ENCODE results near the gene CFAP73.

CFAP73 gene

DNA sequence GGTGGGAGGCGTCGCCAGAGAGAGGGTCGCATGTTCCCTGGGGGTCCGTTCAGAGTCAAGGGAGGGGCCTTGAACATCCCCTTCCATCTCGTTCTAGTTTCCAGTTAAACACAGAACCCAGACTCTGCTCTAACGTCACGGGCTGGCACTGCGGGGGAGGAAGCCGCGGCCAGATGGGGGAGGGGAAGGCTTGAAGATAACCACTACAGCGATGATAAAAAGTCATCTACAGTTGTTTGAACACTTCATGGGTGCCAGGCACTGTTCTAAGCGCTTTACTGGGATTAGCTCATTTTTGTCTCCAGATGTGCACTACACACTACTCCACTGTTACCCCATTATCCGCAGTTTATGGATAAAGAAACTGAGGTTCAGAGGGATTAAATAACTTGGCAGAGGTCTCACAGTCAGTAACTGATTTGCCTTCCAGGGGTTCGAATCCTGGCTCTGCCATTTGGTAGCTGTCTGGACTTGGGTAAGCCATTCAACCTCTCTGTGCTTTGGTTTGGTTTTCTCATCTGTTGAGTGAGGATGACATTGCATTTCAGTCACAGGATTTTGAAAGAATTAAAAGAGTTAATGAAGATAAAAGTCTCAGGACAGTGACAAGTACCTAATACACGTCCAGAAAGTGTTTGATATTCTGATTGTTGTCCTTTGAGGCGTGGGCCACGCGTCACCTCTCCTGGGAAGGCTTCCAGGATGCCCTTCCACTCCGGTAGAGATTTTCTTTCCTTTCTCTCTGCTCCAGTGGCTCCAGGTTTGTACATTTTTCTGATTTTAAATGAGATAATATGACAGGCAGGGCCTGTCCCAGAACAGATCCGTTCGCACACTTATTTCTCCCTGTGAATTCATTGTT, 13.2 kb upstream of the CFAP73 start:
- Histone ChIP-seq H3K36me3 (ENCODE audit: low read length) (no peaks in the 10 kb centered on the region), H3F3A (ENCODE audit: insufficient read depth) (peaks cover 18% of the 10 kb centered on the region), H3K4me3 (ENCODE audit: insufficient read depth, low read length, poor library complexity, severe bottlenecking) (peak overlapping the region; percentile 20), H2AFZ (ENCODE audit: low read depth, low read length, severe bottlenecking) (no peak overlapping the region), H3K79me2 (ENCODE audit: insufficient read depth, low read length) (peaks cover 39% of the 10 kb centered on the region), H3K9ac (ENCODE audit: low read length) (peak overlapping the region; percentile 43; the same call in 1 of the 2 replicates), H4K20me1 (ENCODE audit: low read depth, low read length) (no peaks in the 10 kb centered on the region), H3K9me3 (ENCODE audit: insufficient read depth, low read length) (no peaks in the 10 kb centered on the region), H3K9me2 (replicated peaks; ENCODE audit: insufficient read depth, low read length) (no peaks in the 10 kb centered on the region), H3K27me3 (ENCODE audit: low read length) (no peaks in the 10 kb centered on the region), H3K27ac (ENCODE audit: low read depth, low read length) (peak overlapping the region; percentile 55), H3K4me2 (ENCODE audit: low read depth, low read length, poor library complexity, severe bottlenecking) (peak overlapping the region; percentile 54)
- TF ChIP-seq EZH2phosphoT487 (conservative IDR thresholded peaks at IDR 0.05; ENCODE audit: low read length), result no peak
- TF ChIP-seq CTCF (IDR thresholded peaks at IDR 0.05; ENCODE audit: insufficient read depth, low read length, poor library complexity, severe bottlenecking), result no peak

GRCh38 chr12:113136990-113137511, 12.5 kb upstream of the CFAP73 start:
- Histone ChIP-seq H3K27ac (ENCODE audit: low read depth, low read length) (no peak overlapping the region), H4K20me1 (ENCODE audit: low read depth, low read length) (no peaks in the 10 kb centered on the region), H3K9me2 (replicated peaks; ENCODE audit: insufficient read depth, low read length) (no peaks in the 10 kb centered on the region), H3K36me3 (ENCODE audit: low read length) (no peaks in the 10 kb centered on the region), H3K9me3 (ENCODE audit: insufficient read depth, low read length) (no peaks in the 10 kb centered on the region), H3K9ac (ENCODE audit: low read length) (no peak overlapping the region), H3K4me2 (ENCODE audit: low read depth, low read length, poor library complexity, severe bottlenecking) (no peak overlapping the region), H3K4me3 (ENCODE audit: insufficient read depth, low read length, poor library complexity, severe bottlenecking) (no peak overlapping the region), H3K27me3 (ENCODE audit: low read length) (no peaks in the 10 kb centered on the region), H2AFZ (ENCODE audit: low read depth, low read length, severe bottlenecking) (no peak overlapping the region), H3K79me2 (ENCODE audit: insufficient read depth, low read length) (peaks cover 33% of the 10 kb centered on the region), H3F3A (ENCODE audit: insufficient read depth) (peaks cover 14% of the 10 kb centered on the region)
- no peak for TF ChIP-seq CTCF (IDR thresholded peaks at IDR 0.05; ENCODE audit: insufficient read depth, low read length, poor library complexity, severe bottlenecking)
- TF ChIP-seq EZH2phosphoT487 (conservative IDR thresholded peaks at IDR 0.05; ENCODE audit: low read length), result no peak

GRCh38 chr12:113137861-113138783, 11.4 kb upstream of the CFAP73 start:
- no peak for TF ChIP-seq EZH2phosphoT487 (conservative IDR thresholded peaks at IDR 0.05; ENCODE audit: low read length)
- TF ChIP-seq CTCF (IDR thresholded peaks at IDR 0.05; ENCODE audit: insufficient read depth, low read length, poor library complexity, severe bottlenecking), result no peak
- H3K4me2 ChIP-seq (ENCODE audit: low read depth, low read length, poor library complexity, severe bottlenecking), result no peak overlapping the region
- peaks cover 8% of the 10 kb centered on the region for H3F3A ChIP-seq (ENCODE audit: insufficient read depth)
- H3K9me3 ChIP-seq (ENCODE audit: insufficient read depth, low read length), result no peaks in the 10 kb centered on the region
- no peaks in the 10 kb centered on the region for H3K36me3 ChIP-seq (ENCODE audit: low read length)
- no peak overlapping the region for H2AFZ ChIP-seq (ENCODE audit: low read depth, low read length, severe bottlenecking)
- H3K79me2 ChIP-seq (ENCODE audit: insufficient read depth, low read length), result peaks cover 22% of the 10 kb centered on the region
- H3K9me2 ChIP-seq (replicated peaks; ENCODE audit: insufficient read depth, low read length), result no peaks in the 10 kb centered on the region
- H3K27me3 ChIP-seq (ENCODE audit: low read length), result no peaks in the 10 kb centered on the region
- no peak overlapping the region for H3K27ac ChIP-seq (ENCODE audit: low read depth, low read length)
- no peak overlapping the region for H3K9ac ChIP-seq (ENCODE audit: low read length)
- H4K20me1 ChIP-seq (ENCODE audit: low read depth, low read length), result no peaks in the 10 kb centered on the region
- no peak overlapping the region for H3K4me3 ChIP-seq (ENCODE audit: insufficient read depth, low read length, poor library complexity, severe bottlenecking)

Measured in SU-DHL-6 (cell line).